Esophagus muscularis mucosa (tissue), 4 donors: Measurements from ENCODE around the gene B2M.

ENCODE experiments used
- CTCF ChIP-seq, 3 experiments: fragments of 200-600 bp in 2 of 3; fragments of 450-650 bp in 1 of 3; sonication (generic) in 2 of 3; IDR thresholded peaks; one replicate each; pipeline ENCODE4 v1.5.1; 2017 to 2019; ENCODE audit warnings: antibody characterized with exemption in 3 of 3, mild to moderate bottlenecking in 2 of 3, moderate library complexity in 1 of 3
- EP300 ChIP-seq: sonication (generic); formaldehyde crosslinking; IDR thresholded peaks from one replicate; pipeline ENCODE4 v1.6.1; 2017; ENCODE audit warnings: antibody characterized with exemption
- POLR2A ChIP-seq: fragments of 450-650 bp; IDR thresholded peaks from one replicate; pipeline ENCODE4 v1.6.1; 2017; ENCODE audit warnings: antibody characterized with exemption, moderate library complexity, mild to moderate bottlenecking, low read depth

DNA sequence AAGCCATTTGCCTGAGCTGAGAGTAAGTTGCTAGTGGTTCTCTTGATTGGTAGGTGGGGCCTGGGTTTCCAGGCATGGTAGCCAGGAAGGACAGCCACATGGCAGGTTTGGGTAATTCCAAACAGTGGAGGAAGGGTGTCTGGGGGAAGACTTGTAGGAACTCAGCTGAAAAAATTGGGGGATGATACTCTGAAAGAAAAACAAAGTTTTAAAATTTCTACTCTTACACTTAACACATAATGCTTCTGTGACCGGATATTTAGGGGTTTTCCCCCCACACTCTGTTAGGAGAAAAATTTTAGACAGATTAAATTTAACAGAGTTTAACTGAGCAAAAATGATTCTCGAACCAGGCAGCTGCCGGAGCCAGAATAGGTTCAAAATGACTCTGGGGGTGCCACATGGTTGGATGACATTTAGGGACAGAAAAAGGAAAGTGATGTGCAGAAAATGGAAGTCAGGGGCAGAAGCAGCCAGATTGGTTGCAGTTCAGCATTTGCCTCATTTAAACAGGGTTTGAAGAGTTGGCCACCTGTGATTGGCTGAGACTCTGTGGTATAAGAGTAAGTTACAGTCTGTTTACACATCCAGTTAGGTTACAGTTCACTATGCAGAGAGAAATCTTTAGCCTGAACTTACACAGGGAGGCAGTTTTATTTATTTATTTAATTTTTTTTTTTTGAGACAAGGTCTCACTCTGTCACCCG lies 8.1 kb downstream of the B2M start:
- TF ChIP-seq EP300: no peak
- no peak for TF ChIP-seq CTCF (IDR thresholded peaks at IDR 0.05)
- no peak for TF ChIP-seq POLR2A
